BLaER1 (cell line): Measurements from ENCODE around the gene DRICH1.
A peak's percentile ranks its signal among the peaks of the same experiment; 100 is the strongest.

Source experiments
- H3K27ac ChIP-seq: shearing (Covaris generic); formaldehyde crosslinking; 2 replicates; pipeline ENCODE4 v1.8.1; 2022
- H3K27me3 ChIP-seq: shearing (Covaris generic); formaldehyde crosslinking; 2 replicates; pipeline ENCODE4 v1.8.1; 2022
- H3K36me3 ChIP-seq: shearing (Covaris generic); formaldehyde crosslinking; 2 replicates; pipeline ENCODE4 v1.8.1; 2022
- H3K4me1 ChIP-seq: shearing (Covaris generic); formaldehyde crosslinking; 2 replicates; pipeline ENCODE4 v1.8.1; 2022
- H3K4me2 ChIP-seq: shearing (Covaris generic); formaldehyde crosslinking; 2 replicates; pipeline ENCODE4 v1.8.1; 2022
- H3K4me3 ChIP-seq: shearing (Covaris generic); formaldehyde crosslinking; 2 replicates; pipeline ENCODE4 v1.8.1; 2022
- H3K9ac ChIP-seq: shearing (Covaris generic); formaldehyde crosslinking; 2 replicates; pipeline ENCODE4 v1.8.1; 2022
- H3K9me3 ChIP-seq: shearing (Covaris generic); formaldehyde crosslinking; 2 replicates; pipeline ENCODE4 v1.8.1; 2022
- H4K20me1 ChIP-seq: shearing (Covaris generic); formaldehyde crosslinking; 2 replicates; pipeline ENCODE4 v1.8.1; 2022
- Cebpa-rat ChIP-seq: shearing (Covaris generic); IDR thresholded peaks from 2 replicates; pipeline ENCODE4 v1.8.1; 2022

Gene DRICH1

GRCh38 chr22:23591846-23592245 lies 40.3 kb downstream of the DRICH1 start:
- Histone ChIP-seq H3K9me3 (peaks cover 4% of the 10 kb centered on the region; the same call in 1 of the 2 replicates), H3K9ac (peak overlapping the region; percentile 56), H4K20me1 (no peaks in the 10 kb centered on the region), H3K36me3 (no peaks in the 10 kb centered on the region), H3K4me3 (no peak overlapping the region), H3K4me2 (peak overlapping the region; percentile 100), H3K27me3 (no peaks in the 10 kb centered on the region), H3K27ac (peak overlapping the region; percentile 100), H3K4me1 (peaks cover 83% of the 10 kb centered on the region)
- 0 out of 2 replicates have a peak, but pooled peaks have one; percentile 1 for TF ChIP-seq Cebpa-rat

- Histone ChIP-seq H3K27ac (peak overlapping the region; percentile 100), H3K27me3 (no peaks in the 10 kb centered on the region), H3K9ac (peak overlapping the region; percentile 56), H3K4me2 (peak overlapping the region; percentile 100), H3K4me1 (peaks cover 87% of the 10 kb centered on the region), H3K36me3 (no peaks in the 10 kb centered on the region), H3K9me3 (peaks cover 4% of the 10 kb centered on the region; the same call in 1 of the 2 replicates), H4K20me1 (no peaks in the 10 kb centered on the region), H3K4me3 (no peak overlapping the region)
- peak; percentile 84 for TF ChIP-seq Cebpa-rat
Observed at GRCh38 chr22:23591201-23591791, 40.8 kb downstream of the DRICH1 start.

GRCh38 chr22:23583836-23584235 lies 48.3 kb downstream of the DRICH1 start:
- no peaks in the 10 kb centered on the region for H3K27me3 ChIP-seq
- H3K9ac ChIP-seq, result peak overlapping the region; percentile 100
- H4K20me1 ChIP-seq, result no peaks in the 10 kb centered on the region
- 0 out of 2 replicates have a peak, but pooled peaks cover 3% of the 10 kb centered on the region for H3K9me3 ChIP-seq
- H3K4me1 ChIP-seq, result peaks cover 51% of the 10 kb centered on the region
- peak overlapping the region; percentile 100 for H3K4me2 ChIP-seq
- peak overlapping the region; percentile 100 for H3K27ac ChIP-seq
- TF ChIP-seq Cebpa-rat, result no peak
- peaks cover 7% of the 10 kb centered on the region for H3K36me3 ChIP-seq
- peak overlapping the region; percentile 71 for H3K4me3 ChIP-seq

- Histone ChIP-seq H3K9ac (peak overlapping the region; percentile 100), H4K20me1 (no peaks in the 10 kb centered on the region), H3K4me1 (peaks cover 44% of the 10 kb centered on the region), H3K27me3 (no peaks in the 10 kb centered on the region), H3K27ac (peak overlapping the region; percentile 100), H3K36me3 (peaks cover 14% of the 10 kb centered on the region), H3K4me2 (peak overlapping the region; percentile 100), H3K4me3 (peak overlapping the region; percentile 71), H3K9me3 (0 out of 2 replicates have a peak, but pooled peaks cover 3% of the 10 kb centered on the region)
- TF ChIP-seq Cebpa-rat, result no peak
Observed at GRCh38 chr22:23583153-23583552, 49.0 kb downstream of the DRICH1 start.

- Histone ChIP-seq H3K9me3 (0 out of 2 replicates have a peak, but pooled peaks cover 3% of the 10 kb centered on the region), H3K4me1 (peaks cover 25% of the 10 kb centered on the region), H4K20me1 (no peaks in the 10 kb centered on the region), H3K4me2 (peak overlapping the region; percentile 100), H3K27ac (peak overlapping the region; percentile 100), H3K27me3 (no peaks in the 10 kb centered on the region), H3K9ac (peak overlapping the region; percentile 100), H3K36me3 (peaks cover 32% of the 10 kb centered on the region), H3K4me3 (peak overlapping the region; percentile 71)
- no peak for TF ChIP-seq Cebpa-rat
Observed at GRCh38 chr22:23581260-23581650, 50.9 kb downstream of the DRICH1 start.

GRCh38 chr22:23580576-23581259 lies 51.4 kb downstream of the DRICH1 start:
- no peaks in the 10 kb centered on the region for H3K9me3 ChIP-seq
- H3K4me2 ChIP-seq, result peak overlapping the region; percentile 100
- peaks cover 38% of the 10 kb centered on the region for H3K36me3 ChIP-seq
- no peak for TF ChIP-seq Cebpa-rat
- H3K27ac ChIP-seq, result peak overlapping the region; percentile 100
- no peaks in the 10 kb centered on the region for H3K27me3 ChIP-seq
- peaks cover 23% of the 10 kb centered on the region for H3K4me1 ChIP-seq
- no peaks in the 10 kb centered on the region for H4K20me1 ChIP-seq
- peak overlapping the region; percentile 71 for H3K4me3 ChIP-seq
- peak overlapping the region; percentile 100 for H3K9ac ChIP-seq

- Histone ChIP-seq H3K27ac (peak within 1 kb of the TSS; percentile 100), H3K27me3 (no peaks in the 10 kb centered on the region), H3K9ac (peak within 1 kb of the TSS; percentile 100), H3K36me3 (peaks cover 45% of the 10 kb centered on the region), H3K9me3 (no peaks in the 10 kb centered on the region), H3K4me3 (peak within 1 kb of the TSS; percentile 71), H3K4me1 (peaks cover 20% of the 10 kb centered on the region), H4K20me1 (no peaks in the 10 kb centered on the region), H3K4me2 (peak within 1 kb of the TSS; percentile 100)
- TF ChIP-seq Cebpa-rat, result no peak
Observed at GRCh38 chr22:23579870-23580575, 52.1 kb downstream of the DRICH1 start, which contains the start of gene IGLL1. Gene IGLL1, minus strand, starts transcription at chr22:23580290. Its CDS starts 100 bp downstream, at chr22:23580190.

GRCh38 chr22:23579280-23579679 lies 52.8 kb downstream of the DRICH1 start:
- H3K4me3 ChIP-seq, result peak overlapping the region; percentile 71
- no peaks in the 10 kb centered on the region for H3K27me3 ChIP-seq
- peak overlapping the region; percentile 100 for H3K4me2 ChIP-seq
- H4K20me1 ChIP-seq, result no peaks in the 10 kb centered on the region
- H3K9me3 ChIP-seq, result no peaks in the 10 kb centered on the region
- H3K4me1 ChIP-seq, result peaks cover 20% of the 10 kb centered on the region
- H3K9ac ChIP-seq, result peak overlapping the region; percentile 100
- H3K36me3 ChIP-seq, result peaks cover 52% of the 10 kb centered on the region
- no peak for TF ChIP-seq Cebpa-rat
- peak overlapping the region; percentile 100 for H3K27ac ChIP-seq

GRCh38 chr22:23578306-23578705 lies 53.8 kb downstream of the DRICH1 start:
- Histone ChIP-seq H3K9me3 (no peaks in the 10 kb centered on the region), H4K20me1 (no peaks in the 10 kb centered on the region), H3K27me3 (no peaks in the 10 kb centered on the region), H3K36me3 (peaks cover 62% of the 10 kb centered on the region), H3K4me1 (peaks cover 25% of the 10 kb centered on the region), H3K27ac (peak overlapping the region; percentile 100), H3K4me2 (peak overlapping the region; percentile 100), H3K4me3 (peak overlapping the region; percentile 71), H3K9ac (peak overlapping the region; percentile 100)
- TF ChIP-seq Cebpa-rat, result no peak
